Breast epithelium (tissue), 4 donors: Measurements from ENCODE around the gene PHF24. TPM values are rescaled to one million over a fixed set of nuclear protein-coding genes. Genes with fewer than 3 reads are reported as not detected.

ENCODE experiments used
- DNase-seq, 2 donors: peaks; one replicate each; pipeline ENCODE4 v3.0.0-alpha.2; 2019; ENCODE audit warnings: low spot score in 2 of 2
- H3K27ac ChIP-seq, 2 donors: fragments of 200-600 bp; sonication (generic) in 1 of 2; one replicate each; pipeline ENCODE4 v1.5.1; 2016 to 2019; ENCODE audit warnings: mild to moderate bottlenecking in 1 of 2
- H3K27me3 ChIP-seq, 2 donors: fragments of 200-600 bp; sonication (generic) in 1 of 2; one replicate each; pipeline versions ENCODE4 v1.5.1 to v1.6.0; 2017 to 2019; ENCODE audit warnings: control low read depth in 1 of 2, mild to moderate bottlenecking in 1 of 2
- H3K36me3 ChIP-seq: fragments of 200-600 bp; one replicate; pipeline ENCODE4 v1.5.1; 2019
- H3K4me1 ChIP-seq, 2 donors: fragments of 200-600 bp; sonication (generic); one replicate each; pipeline ENCODE4 v1.5.1; 2016 to 2019; ENCODE audit warnings: control low read depth in 1 of 2
- H3K4me3 ChIP-seq, 3 donors: fragments of 200-600 bp; sonication (generic); 1 replicate in 2 of 3; 2 replicates in 1 of 3; pipeline ENCODE4 v1.5.1; 2016 to 2019; ENCODE audit warnings: mild to moderate bottlenecking in 3 of 3, moderate library complexity in 2 of 3
- H3K9me3 ChIP-seq, 2 donors: fragments of 200-600 bp; sonication (generic) in 1 of 2; one replicate each; pipeline ENCODE4 v1.5.1; 2016 to 2019; ENCODE audit warnings: control low read depth in 1 of 2
- CTCF ChIP-seq, 3 donors: fragments of 450-650 bp; IDR thresholded peaks; one replicate each; pipeline ENCODE4 v1.5.1; 2016 to 2017; ENCODE audit warnings: antibody characterized with exemption in 3 of 3, mild to moderate bottlenecking in 3 of 3, moderate library complexity in 3 of 3
- POLR2A ChIP-seq: fragments of 450-650 bp; IDR thresholded peaks from one replicate; pipeline ENCODE4 v1.6.1; 2016; ENCODE audit warnings: antibody characterized with exemption, mild to moderate bottlenecking, moderate library complexity
- POLR2AphosphoS5 ChIP-seq, 3 donors: sonication (generic); formaldehyde crosslinking; IDR thresholded peaks; one replicate each; pipeline ENCODE4 v1.6.1; 2017; ENCODE audit warnings: antibody characterized with exemption in 3 of 3
- intact Hi-C: fragments of 100-400 bp; cut with DNase I; formaldehyde crosslinking; loops from one replicate; pipeline ENCODE4 v1.15.1; 2023; ENCODE audit warnings: low total_unique reads
- total RNA-seq, 3 donors: library from RNA; depleted of rRNA; stranded (reverse); fragments of >200 nt; gene quantifications; one replicate each; pipeline ENCODE4 v1.1.0, GENCODE V29; 2016

PHF24 gene
- total RNA-seq, 3 donors from 2014 or later: 0.15 to 1.1 (median 0.33) TPM

- Histone ChIP-seq H3K27ac (peak overlapping the region; percentile 78 to 95), H3K27me3 (no peaks in the 10 kb centered on the region), H3K9me3 (no peaks in the 10 kb centered on the region), H3K4me1 (peaks cover 0 to 3% of the 10 kb centered on the region in 2 donors), H3K36me3 (no peaks in the 10 kb centered on the region), H3K4me3 (no peak overlapping the region)
- intact Hi-C loops: no loop called here
- DNase-seq: no peak
- TF ChIP-seq POLR2AphosphoS5 (IDR thresholded peaks at IDR 0.05): no peak
These were observed 33.7 kb downstream of the PHF24 start for GRCh38 chr9:34991607-34992375.

GRCh38 chr9:34992376-34992951, 34.4 kb downstream of the PHF24 start:
- TF ChIP-seq CTCF (IDR thresholded peaks at IDR 0.05) (no peak), POLR2A (no peak), POLR2AphosphoS5 (IDR thresholded peaks at IDR 0.05) (no peak)
- peak overlapping the region in 1 of 3 donors; percentile 4 for H3K4me3 ChIP-seq
- no peak for DNase-seq

GRCh38 chr9:34993502-34994259, 35.6 kb downstream of the PHF24 start:
- no peaks in the 10 kb centered on the region for H3K27me3 ChIP-seq
- no peaks in the 10 kb centered on the region for H3K9me3 ChIP-seq
- peak overlapping the region; percentile 78 to 95 for H3K27ac ChIP-seq
- DNase-seq: no peak
- H3K4me3 ChIP-seq: no peak overlapping the region
- H3K36me3 ChIP-seq: no peaks in the 10 kb centered on the region
- TF ChIP-seq POLR2A (no peak), POLR2AphosphoS5 (IDR thresholded peaks at IDR 0.05) (peak in 1 of 3 donors; percentile 56)
- intact Hi-C loops: no loop called here
- H3K4me1 ChIP-seq: peaks cover 0 to 3% of the 10 kb centered on the region in 2 donors

More at GRCh38 chr9:34992376-34992951, 34.4 kb downstream of the PHF24 start:
- H3K4me1 ChIP-seq: peaks cover 0 to 3% of the 10 kb centered on the region in 2 donors
- no peaks in the 10 kb centered on the region for H3K9me3 ChIP-seq
- intact Hi-C loops: no loop called here
- no peaks in the 10 kb centered on the region for H3K36me3 ChIP-seq
- no peaks in the 10 kb centered on the region for H3K27me3 ChIP-seq
- H3K27ac ChIP-seq: peak overlapping the region; percentile 78 to 95

- peak overlapping the region; percentile 78 to 95 for H3K27ac ChIP-seq
- no peak for DNase-seq
- TF ChIP-seq CTCF (IDR thresholded peaks at IDR 0.05): peak in 2 of 3 donors; percentile 44 to 48
- no peak for TF ChIP-seq POLR2AphosphoS5 (IDR thresholded peaks at IDR 0.05)
These were observed 36.3 kb downstream of the PHF24 start for GRCh38 chr9:34994260-34994899.

GRCh38 chr9:34994900-34995669, 37.0 kb downstream of the PHF24 start:
- H3K9me3 ChIP-seq: no peaks in the 10 kb centered on the region
- H3K27ac ChIP-seq: peak overlapping the region; percentile 78 to 95
- no peak for DNase-seq
- H3K4me3 ChIP-seq: no peak overlapping the region
- peaks cover 0 to 3% of the 10 kb centered on the region in 2 donors for H3K4me1 ChIP-seq
- no peaks in the 10 kb centered on the region for H3K27me3 ChIP-seq
- TF ChIP-seq CTCF (IDR thresholded peaks at IDR 0.05) (no peak), POLR2A (no peak), POLR2AphosphoS5 (IDR thresholded peaks at IDR 0.05) (no peak)
- intact Hi-C loops: no loop called here
- H3K36me3 ChIP-seq: no peaks in the 10 kb centered on the region

More at GRCh38 chr9:34994260-34994899, 36.3 kb downstream of the PHF24 start:
- intact Hi-C loops: no loop called here
- Histone ChIP-seq H3K9me3 (no peaks in the 10 kb centered on the region), H3K4me1 (peaks cover 0 to 3% of the 10 kb centered on the region in 2 donors), H3K27me3 (no peaks in the 10 kb centered on the region), H3K36me3 (no peaks in the 10 kb centered on the region), H3K4me3 (no peak overlapping the region)
